ENCODE data around the gene CABP2. TPM values are rescaled to one million over a fixed set of nuclear protein-coding genes. Genes with fewer than 3 reads are reported as not detected.
"Not testable (repeated sequence)": the region's sequence is repeated elsewhere in the genome, so short reads cannot be mapped to it uniquely, and the experiment has no call there.

Gene CABP2
- total RNA-seq, 2 donors from 2014 or later, result not detected

GRCh38 chr11:67489203-67489884, 33.9 kb downstream of the CABP2 start:
- H3K9me3 ChIP-seq, result no peaks in the 10 kb centered on the region
- DNase-seq (ENCODE audit: low spot score), result no peak
- H3K27ac ChIP-seq, result no peak overlapping the region
- no peak for TF ChIP-seq CTCF (IDR thresholded peaks at IDR 0.05)
- no peaks in the 10 kb centered on the region for H3K27me3 ChIP-seq
- peaks cover 0 to 17% of the 10 kb centered on the region in 2 donors for H3K4me1 ChIP-seq
- H3K36me3 ChIP-seq, result peaks cover 64% of the 10 kb centered on the region
- no peak overlapping the region for H3K4me3 ChIP-seq

- Histone ChIP-seq H3K4me3 (no peak overlapping the region), H3K9me3 (no peaks in the 10 kb centered on the region), H3K27ac (no peak overlapping the region), H3K36me3 (peaks cover 39% of the 10 kb centered on the region), H3K27me3 (no peaks in the 10 kb centered on the region), H3K4me1 (peaks cover 0 to 34% of the 10 kb centered on the region in 2 donors)
- no peak for TF ChIP-seq CTCF (IDR thresholded peaks at IDR 0.05)
- DNase-seq (ENCODE audit: low spot score), result no peak
Observed at GRCh38 chr11:67486481-67487195, 36.6 kb downstream of the CABP2 start.

- H3K36me3 ChIP-seq, result peaks cover 32% of the 10 kb centered on the region
- H3K4me1 ChIP-seq, result peaks cover 0 to 34% of the 10 kb centered on the region in 2 donors
- not testable (repeated sequence) for H3K4me3 ChIP-seq; H3K27me3 ChIP-seq; H3K9me3 ChIP-seq; H3K27ac ChIP-seq; DNase-seq (ENCODE audit: low spot score)
Observed at GRCh38 chr11:67485873-67486361, 37.3 kb downstream of the CABP2 start.

GRCh38 chr11:67484847-67485311, 38.4 kb downstream of the CABP2 start:
- no peak overlapping the region for H3K27ac ChIP-seq
- no peaks in the 10 kb centered on the region for H3K9me3 ChIP-seq
- H3K4me3 ChIP-seq, result no peak overlapping the region

GRCh38 chr11:67483831-67484665, 39.2 kb downstream of the CABP2 start:
- Histone ChIP-seq H3K9me3 (no peaks in the 10 kb centered on the region), H3K4me1 (peaks cover 0 to 34% of the 10 kb centered on the region in 2 donors), H3K27me3 (no peaks in the 10 kb centered on the region), H3K27ac (peak overlapping the region; percentile 85 to 86), H3K4me3 (peak overlapping the region in 1 of 2 donors; percentile 60), H3K36me3 (peaks cover 15% of the 10 kb centered on the region)
- DNase-seq (ENCODE audit: low spot score), result no peak
- TF ChIP-seq CTCF (IDR thresholded peaks at IDR 0.05), result no peak

More at GRCh38 chr11:67484847-67485311, 38.4 kb downstream of the CABP2 start:
- no peak for DNase-seq (ENCODE audit: low spot score)
- Histone ChIP-seq H3K36me3 (peaks cover 22% of the 10 kb centered on the region), H3K27me3 (no peaks in the 10 kb centered on the region), H3K4me1 (peaks cover 0 to 34% of the 10 kb centered on the region in 2 donors)
- TF ChIP-seq CTCF (IDR thresholded peaks at IDR 0.05), result no peak
